ENCODE results near the gene PHF21B. TPM values are rescaled to one million over a fixed set of nuclear protein-coding genes. Genes with fewer than 3 reads are reported as not detected.

Gene PHF21B
- total RNA-seq, 4 donors from 2014 or later = under 0.01 to 11.9 (median 2.9) TPM

GRCh38 chr22:44865193-44866057, 144.4 kb downstream of the PHF21B start:
- intact Hi-C loops (cut with DNase I; ENCODE audit: low total_unique reads) = no loop called here
- H3K36me3 ChIP-seq = no peaks in the 10 kb centered on the region
- TF ChIP-seq CTCF (IDR thresholded peaks at IDR 0.05) = no peak
- no peak for TF ChIP-seq POLR2A (IDR thresholded peaks at IDR 0.05)
- DNase-seq = no peak
- no peaks in the 10 kb centered on the region for H3K4me1 ChIP-seq
- no peak overlapping the region for H3K27ac ChIP-seq
- H3K4me3 ChIP-seq = no peak overlapping the region
- no peaks in the 10 kb centered on the region for H3K9me3 ChIP-seq
- H3K27me3 ChIP-seq = no peaks in the 10 kb centered on the region

- no peaks in the 10 kb centered on the region for H3K9me3 ChIP-seq
- intact Hi-C loops (cut with DNase I; ENCODE audit: low total_unique reads) = no loop called here
- no peaks in the 10 kb centered on the region for H3K36me3 ChIP-seq
Measured at GRCh38 chr22:44862981-44863860, 146.6 kb downstream of the PHF21B start.

GRCh38 chr22:44862281-44862680, 147.5 kb downstream of the PHF21B start:
- no peaks in the 10 kb centered on the region for H3K4me1 ChIP-seq
- DNase-seq = no peak
- intact Hi-C loops (cut with DNase I; ENCODE audit: low total_unique reads) = no loop called here
- no peaks in the 10 kb centered on the region for H3K9me3 ChIP-seq
- no peaks in the 10 kb centered on the region for H3K27me3 ChIP-seq
- TF ChIP-seq POLR2A (IDR thresholded peaks at IDR 0.05) = no peak
- no peak for TF ChIP-seq CTCF (IDR thresholded peaks at IDR 0.05)
- no peaks in the 10 kb centered on the region for H3K36me3 ChIP-seq
- no peak overlapping the region for H3K4me3 ChIP-seq
- no peak overlapping the region for H3K27ac ChIP-seq

More at GRCh38 chr22:44862981-44863860, 146.6 kb downstream of the PHF21B start:
- no peak for DNase-seq
- H3K27ac ChIP-seq = no peak overlapping the region
- H3K4me1 ChIP-seq = no peaks in the 10 kb centered on the region
- TF ChIP-seq CTCF (IDR thresholded peaks at IDR 0.05) = no peak
- TF ChIP-seq POLR2A (IDR thresholded peaks at IDR 0.05) = no peak
- H3K27me3 ChIP-seq = no peaks in the 10 kb centered on the region
- no peak overlapping the region for H3K4me3 ChIP-seq

- H3K27me3 ChIP-seq = no peaks in the 10 kb centered on the region
- H3K27ac ChIP-seq = no peak overlapping the region
- H3K4me1 ChIP-seq = no peaks in the 10 kb centered on the region
- intact Hi-C loops (cut with DNase I; ENCODE audit: low total_unique reads) = no loop called here
- no peak for TF ChIP-seq POLR2A (IDR thresholded peaks at IDR 0.05)
- no peak for TF ChIP-seq CTCF (IDR thresholded peaks at IDR 0.05)
- no peaks in the 10 kb centered on the region for H3K36me3 ChIP-seq
- H3K9me3 ChIP-seq = no peaks in the 10 kb centered on the region
- DNase-seq = no peak
- no peak overlapping the region for H3K4me3 ChIP-seq
Measured at GRCh38 chr22:44861245-44861644, 148.6 kb downstream of the PHF21B start.

GRCh38 chr22:44860311-44860710, 149.5 kb downstream of the PHF21B start:
- Histone ChIP-seq H3K9me3 (no peaks in the 10 kb centered on the region), H3K27me3 (no peaks in the 10 kb centered on the region), H3K27ac (no peak overlapping the region), H3K36me3 (no peaks in the 10 kb centered on the region), H3K4me3 (no peak overlapping the region), H3K4me1 (no peaks in the 10 kb centered on the region)
- no peak for TF ChIP-seq CTCF (IDR thresholded peaks at IDR 0.05)
- no peak for TF ChIP-seq POLR2A (IDR thresholded peaks at IDR 0.05)
- no peak for DNase-seq
- intact Hi-C loops (cut with DNase I; ENCODE audit: low total_unique reads) = no loop called here

Measured in uterus (tissue), 4 donors.